Uterus (tissue), 4 donors: ENCODE data around the gene STT3B. TPM values are rescaled to one million over a fixed set of nuclear protein-coding genes. Genes with fewer than 3 reads are reported as not detected.
"Not testable (repeated sequence)": the region's sequence is repeated elsewhere in the genome, so short reads cannot be mapped to it uniquely, and the experiment has no call there.

Source experiments
- DNase-seq, 2 donors: peaks; one replicate each; pipeline ENCODE4 v3.0.0-alpha.2; 2019 to 2020
- H3K27ac ChIP-seq, 2 donors: fragments of 200-600 bp; sonication (generic); 1 replicate in 1 of 2; 2 replicates in 1 of 2; pipeline ENCODE4 v1.5.1; 2016 to 2018
- H3K27me3 ChIP-seq, 2 donors: fragments of 200-600 bp; sonication (generic); one replicate each; pipeline ENCODE4 v1.5.1; 2018 to 2019; ENCODE audit warnings: control low read depth in 1 of 2
- H3K36me3 ChIP-seq, 2 donors: fragments of 200-600 bp; sonication (generic); one replicate each; pipeline ENCODE4 v1.5.1; 2019; ENCODE audit warnings: control low read depth in 1 of 2
- H3K4me1 ChIP-seq, 2 donors: fragments of 200-600 bp; sonication (generic); one replicate each; pipeline ENCODE4 v1.5.1; 2018 to 2019; ENCODE audit warnings: control low read depth in 1 of 2
- H3K4me3 ChIP-seq, 2 donors: fragments of 200-600 bp; sonication (generic); 1 replicate in 1 of 2; 2 replicates in 1 of 2; pipeline ENCODE4 v1.5.1; 2018 to 2019; ENCODE audit warnings: mild to moderate bottlenecking in 1 of 2
- H3K9me3 ChIP-seq, 2 donors: fragments of 200-600 bp; sonication (generic); one replicate each; pipeline ENCODE4 v1.5.1; 2019; ENCODE audit warnings: control low read depth in 1 of 2
- CTCF ChIP-seq, 4 experiments: fragments of 200-600 bp in 2 of 4; fragments of 450-650 bp in 2 of 4; sonication (generic) in 2 of 4; IDR thresholded peaks; one replicate each; pipeline ENCODE4 v1.5.1; 2016 to 2019; ENCODE audit warnings: antibody characterized with exemption in 4 of 4, mild to moderate bottlenecking in 2 of 4, moderate library complexity in 1 of 4
- POLR2A ChIP-seq, 2 donors: fragments of 450-650 bp; IDR thresholded peaks; one replicate each; pipeline ENCODE4 v1.6.1; 2016; ENCODE audit warnings: antibody characterized with exemption in 2 of 2, mild to moderate bottlenecking in 1 of 2, moderate library complexity in 1 of 2
- intact Hi-C: fragments of 100-400 bp; cut with DNase I; formaldehyde crosslinking; loops from one replicate; pipeline ENCODE4 v1.15.1; 2023; ENCODE audit warnings: low total_unique reads
- total RNA-seq, 4 donors: library from RNA; depleted of rRNA in 3 of 4; stranded (reverse); fragments of >200 nt in 3 of 4; gene quantifications; one replicate each; pipeline versions ENCODE4 v1.1.0 to v1.2.4, GENCODE V29; 2014 to 2023
- donor health status: DM: yes; HTN: yes; CAD: no.

The STT3B gene
- total RNA-seq, 4 donors from 2014 or later, result 57.1 to 233 (median 96.0) TPM

- no peak for DNase-seq
- no peak for TF ChIP-seq CTCF (IDR thresholded peaks at IDR 0.05)
- no peak for TF ChIP-seq POLR2A (IDR thresholded peaks at IDR 0.05)
These were observed 67.7 kb downstream of the STT3B start for GRCh38 chr3:31600431-31600830.

GRCh38 chr3:31605333-31605732 lies 72.6 kb downstream of the STT3B start:
- H3K36me3 ChIP-seq, H3K27me3 ChIP-seq, H3K4me3 ChIP-seq, DNase-seq, intact Hi-C loops, H3K4me1 ChIP-seq, H3K27ac ChIP-seq, H3K9me3 ChIP-seq: not testable (repeated sequence)

More at GRCh38 chr3:31600431-31600830, 67.7 kb downstream of the STT3B start:
- H3K27me3 ChIP-seq, result no peaks in the 10 kb centered on the region
- no peaks in the 10 kb centered on the region for H3K4me1 ChIP-seq
- H3K36me3 ChIP-seq, result no peaks in the 10 kb centered on the region
- H3K27ac ChIP-seq, result no peak overlapping the region
- H3K4me3 ChIP-seq, result no peak overlapping the region
- no peaks in the 10 kb centered on the region for H3K9me3 ChIP-seq
- intact Hi-C loops, result no loop called here

GRCh38 chr3:31606453-31606852 lies 73.7 kb downstream of the STT3B start:
- H3K27ac ChIP-seq, result no peak overlapping the region

GRCh38 chr3:31610700-31611275 lies 78.1 kb downstream of the STT3B start:
- H3K36me3 ChIP-seq, result no peaks in the 10 kb centered on the region
- no peaks in the 10 kb centered on the region for H3K27me3 ChIP-seq
- H3K9me3 ChIP-seq, result no peaks in the 10 kb centered on the region
- intact Hi-C loops, result no loop called here
- no peak for DNase-seq
- no peak overlapping the region for H3K27ac ChIP-seq
- no peak overlapping the region for H3K4me3 ChIP-seq
- H3K4me1 ChIP-seq, result no peaks in the 10 kb centered on the region
- TF ChIP-seq CTCF (IDR thresholded peaks at IDR 0.05) (peak in 3 of 4 experiments; percentile 6 to 48 (median 18)), POLR2A (IDR thresholded peaks at IDR 0.05) (no peak)

More at GRCh38 chr3:31606453-31606852, 73.7 kb downstream of the STT3B start:
- no peak for TF ChIP-seq POLR2A (IDR thresholded peaks at IDR 0.05)
- no peak for TF ChIP-seq CTCF (IDR thresholded peaks at IDR 0.05)
- H3K27me3 ChIP-seq, result no peaks in the 10 kb centered on the region
- H3K36me3 ChIP-seq, result no peaks in the 10 kb centered on the region
- intact Hi-C loops, result no loop called here
- H3K4me3 ChIP-seq, result no peak overlapping the region
- H3K9me3 ChIP-seq, result no peaks in the 10 kb centered on the region
- H3K4me1 ChIP-seq, result no peaks in the 10 kb centered on the region
- DNase-seq, result no peak

DNA sequence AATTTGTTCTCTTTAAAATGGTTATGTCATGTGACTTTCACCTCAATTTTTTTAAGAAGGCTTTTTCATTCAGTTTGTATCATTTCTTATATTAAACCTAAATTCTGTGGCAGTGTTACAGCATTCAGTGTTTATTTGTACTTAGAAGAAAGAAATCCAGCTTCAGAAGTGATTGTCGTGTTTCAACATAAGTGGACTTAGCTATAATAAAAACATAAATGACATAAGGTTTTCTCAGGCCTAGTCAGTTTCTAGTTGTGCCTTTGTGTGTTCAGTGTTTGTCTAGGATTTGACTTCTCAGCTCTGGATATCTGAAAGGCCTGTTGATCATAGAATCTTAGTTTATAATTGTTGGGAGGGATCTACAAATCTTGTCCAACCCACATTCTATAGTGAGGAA lies 80.5 kb downstream of the STT3B start:
- no peak overlapping the region for H3K27ac ChIP-seq
- no peaks in the 10 kb centered on the region for H3K27me3 ChIP-seq
- H3K9me3 ChIP-seq, result no peaks in the 10 kb centered on the region
- H3K4me3 ChIP-seq, result no peak overlapping the region
- no peaks in the 10 kb centered on the region for H3K36me3 ChIP-seq
- no peak for DNase-seq
- TF ChIP-seq POLR2A (IDR thresholded peaks at IDR 0.05) (no peak), CTCF (IDR thresholded peaks at IDR 0.05) (no peak)
- intact Hi-C loops, result no loop called here
- no peaks in the 10 kb centered on the region for H3K4me1 ChIP-seq

- no peak for DNase-seq
- TF ChIP-seq POLR2A (IDR thresholded peaks at IDR 0.05), result no peak
- TF ChIP-seq CTCF (IDR thresholded peaks at IDR 0.05), result no peak
- H3K4me3 ChIP-seq, result no peak overlapping the region
- intact Hi-C loops, result no loop called here
- H3K27me3 ChIP-seq, result no peaks in the 10 kb centered on the region
- H3K9me3 ChIP-seq, result no peaks in the 10 kb centered on the region
- no peaks in the 10 kb centered on the region for H3K36me3 ChIP-seq
- no peak overlapping the region for H3K27ac ChIP-seq
- no peaks in the 10 kb centered on the region for H3K4me1 ChIP-seq
These were observed 80.9 kb downstream of the STT3B start for GRCh38 chr3:31613654-31614053.
